OCI-LY3 (cell line): ENCODE results near the gene SFPQ.

Experiments used
- CTCF ChIP-seq: fragments of 200-600, 300-600 bp; sonication (generic); IDR thresholded peaks from 2 replicates; pipeline ENCODE4 v1.5.1; 2014; ENCODE audit warnings: antibody characterized with exemption, low read length, low read depth
- EZH2phosphoT487 ChIP-seq: fragments of 200-600 bp; shearing (Covaris generic); IDR thresholded peaks from 2 replicates; pipeline ENCODE4 v1.6.1; 2018; ENCODE audit warnings: antibody characterized with exemption, mixed run types, low read depth

GRCh38 chr1:35171579-35171978, 21.4 kb downstream of the SFPQ start:
- TF ChIP-seq CTCF (no peak), EZH2phosphoT487 (no peak)
